Fibroblast of skin of right quadriceps (primary cell): ENCODE measurements around the gene LINGO4.
"Not testable (repeated sequence)": the region's sequence is repeated elsewhere in the genome, so short reads cannot be mapped to it uniquely, and the experiment has no call there.

ENCODE experiments used
- DNase-seq: peaks from one replicate; pipeline ENCODE4 v3.0.0-alpha.2; 2013

LINGO4 gene

DNA sequence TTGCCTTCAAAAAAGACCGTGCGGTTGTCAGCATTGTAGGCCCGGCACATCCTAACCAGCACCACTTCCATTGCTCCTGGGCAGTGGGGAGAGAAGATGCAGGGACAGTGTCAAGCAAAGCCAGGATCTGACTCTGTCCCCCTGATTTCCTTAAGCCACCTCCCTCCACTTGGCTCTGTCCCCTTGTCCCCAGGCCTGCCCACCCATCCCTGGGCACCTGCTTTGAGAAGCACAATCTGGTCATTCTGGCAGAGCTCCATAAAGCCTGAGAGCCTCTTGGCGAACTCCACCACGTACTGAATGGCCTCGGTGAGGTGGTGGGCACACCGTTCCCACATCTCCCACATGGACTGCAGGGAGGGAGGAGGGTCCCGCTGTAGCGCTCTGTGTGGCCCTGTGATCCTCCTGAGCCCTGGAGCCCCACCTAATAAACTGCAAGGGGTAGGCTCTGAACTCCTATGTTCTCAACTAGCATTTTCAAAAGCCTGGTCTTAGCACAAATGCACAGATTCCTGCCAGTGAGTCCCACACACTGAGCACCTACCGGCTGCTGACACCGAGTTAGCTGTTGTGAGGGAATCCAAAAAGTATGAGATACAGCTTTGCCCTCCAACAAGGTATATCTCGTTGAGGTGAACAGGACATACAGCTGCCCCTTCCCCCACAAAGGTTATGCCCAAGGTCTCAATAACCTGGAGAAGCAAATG is 8.2 kb upstream of the LINGO4 start:
- no peak for DNase-seq

DNA sequence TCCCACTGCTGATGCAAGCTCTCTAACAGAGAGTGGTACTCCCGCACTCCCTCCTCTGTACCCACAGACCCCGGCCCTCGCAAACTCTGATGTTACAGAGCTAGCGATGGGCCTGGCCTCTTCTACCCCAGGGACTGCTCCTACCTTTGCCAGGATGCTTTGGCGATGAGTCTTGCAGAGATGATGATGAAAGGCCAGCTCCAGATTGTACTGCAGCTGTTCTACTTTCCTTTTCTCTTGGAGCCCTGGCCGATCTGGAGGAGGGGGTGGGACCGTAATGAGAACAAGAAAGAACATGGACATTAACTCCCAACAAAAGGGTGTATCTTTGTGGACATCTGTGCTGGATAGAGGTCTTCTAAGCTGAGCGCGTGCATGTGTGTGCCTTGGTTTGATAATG is 6.0 kb upstream of the LINGO4 start:
- DNase-seq = peak; percentile 21

- DNase-seq = no peak
These were observed 4.9 kb upstream of the LINGO4 start for GRCh38 chr1:151809985-151810556.

DNA sequence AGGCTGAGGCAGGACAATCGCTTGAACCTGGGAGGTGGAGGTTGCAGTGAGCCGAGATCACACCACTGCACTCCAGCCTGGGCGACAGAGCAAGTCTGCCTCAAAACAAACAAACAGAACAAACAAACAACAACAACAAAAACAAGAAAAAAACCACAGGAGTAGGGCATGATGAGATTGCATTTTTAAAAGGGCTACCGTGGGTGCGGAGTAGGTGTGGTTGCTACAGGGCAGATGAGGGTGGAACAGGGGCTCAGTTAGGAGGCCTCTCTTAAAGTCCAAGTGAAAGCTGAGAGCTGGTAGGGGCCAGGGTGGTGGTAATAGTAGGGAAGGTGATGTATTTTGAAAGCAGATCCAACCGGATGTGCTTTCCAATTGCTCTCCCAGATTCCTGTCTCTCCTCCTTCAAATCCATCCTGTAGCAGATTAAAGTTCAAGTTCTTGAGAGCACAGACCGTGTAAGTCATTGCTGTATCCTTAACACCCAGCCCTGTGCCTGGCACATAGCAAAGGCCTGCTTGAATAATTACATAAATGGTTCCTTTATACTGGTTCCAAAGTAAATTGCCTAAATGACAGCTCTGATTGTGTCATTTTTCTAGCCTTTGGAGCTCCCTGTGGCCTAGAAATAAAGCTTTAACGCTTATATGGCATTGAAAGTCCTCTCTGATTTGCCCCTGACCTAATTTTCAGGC is 4.2 kb upstream of the LINGO4 start:
- DNase-seq = no peak

DNA sequence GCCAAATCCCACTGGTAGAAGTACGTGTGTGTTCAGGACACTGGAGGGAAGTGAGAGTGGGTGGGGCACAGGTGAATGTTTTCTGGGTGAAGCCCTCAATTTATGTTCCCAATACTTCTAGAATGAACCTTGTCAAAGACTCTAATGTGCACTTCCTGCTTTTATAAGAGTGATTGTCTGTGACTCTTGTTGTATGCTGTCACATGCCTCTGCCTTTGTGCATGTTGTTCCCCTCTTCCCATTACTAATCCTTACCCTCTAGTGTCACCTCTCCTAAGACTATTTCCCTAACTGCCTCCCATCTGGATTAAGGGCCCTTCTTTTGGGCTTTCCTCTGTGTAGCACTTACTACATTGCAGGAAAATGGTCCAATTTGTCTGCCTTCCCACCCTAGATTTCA is 2.5 kb upstream of the LINGO4 start:
- DNase-seq = no peak

DNA sequence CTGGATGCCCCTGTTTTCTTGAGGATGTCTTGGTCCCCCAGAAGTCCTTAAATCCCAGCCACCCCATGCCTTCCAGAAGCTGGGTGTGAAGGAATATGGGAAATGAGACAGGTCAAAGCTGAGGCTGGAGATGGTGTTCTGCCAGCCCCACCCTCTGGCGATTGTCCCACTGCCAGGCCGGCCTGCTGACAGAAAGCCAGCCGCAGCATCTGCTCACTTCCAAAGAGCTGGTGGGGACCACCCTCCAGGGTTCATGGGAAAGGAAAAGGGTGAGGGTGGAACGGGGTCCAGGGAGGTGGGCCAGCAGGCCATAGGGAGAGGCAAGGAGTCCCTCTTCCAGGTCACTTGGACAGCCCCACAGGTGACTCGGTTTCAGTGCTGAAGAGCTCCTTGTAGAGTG is 1.9 kb upstream of the LINGO4 start:
- no peak for DNase-seq

- no peak for DNase-seq
These were observed 951 bp upstream of the LINGO4 start for GRCh38 chr1:151806170-151806569.

DNA sequence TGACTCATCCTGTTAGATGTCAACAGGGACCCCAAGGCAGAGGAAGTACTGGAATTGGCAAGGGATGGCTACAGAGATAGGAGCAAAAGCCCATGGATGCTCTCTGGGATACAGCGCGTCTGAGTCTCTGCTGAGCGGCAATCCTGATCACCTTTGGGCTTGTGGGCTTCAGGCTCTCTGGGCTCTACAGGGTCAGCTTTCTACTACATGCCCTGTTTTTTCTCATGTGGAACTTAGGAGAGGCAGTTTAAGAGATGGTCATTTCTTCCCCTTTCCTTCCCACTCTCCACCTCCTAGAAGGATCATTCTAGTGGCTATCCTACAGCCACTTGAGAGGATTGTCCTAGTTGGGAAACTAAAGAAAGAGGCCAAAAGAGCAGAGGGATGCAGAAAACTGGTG is 1.3 kb downstream of the LINGO4 start:
- DNase-seq = no peak

DNA sequence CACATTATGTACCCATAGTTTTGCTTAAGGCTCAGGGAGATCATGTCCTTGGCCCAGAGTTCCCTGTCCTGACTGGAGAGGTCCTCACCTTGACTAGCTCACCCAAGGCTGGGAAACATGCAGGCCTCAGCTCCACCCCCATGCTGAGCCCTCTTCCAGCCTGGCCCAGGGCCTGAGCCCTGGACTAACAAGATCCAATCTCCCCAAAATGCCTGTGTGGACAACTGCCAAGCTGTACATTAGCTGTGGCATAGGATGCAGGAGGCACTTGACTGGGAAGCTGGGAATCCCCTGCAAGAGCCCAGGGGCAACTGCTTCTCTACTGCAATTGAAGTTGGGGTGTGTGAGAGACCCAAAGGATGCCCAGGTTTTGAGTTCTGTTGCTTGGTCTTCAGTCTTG is 2.1 kb downstream of the LINGO4 start:
- DNase-seq = no peak

DNA sequence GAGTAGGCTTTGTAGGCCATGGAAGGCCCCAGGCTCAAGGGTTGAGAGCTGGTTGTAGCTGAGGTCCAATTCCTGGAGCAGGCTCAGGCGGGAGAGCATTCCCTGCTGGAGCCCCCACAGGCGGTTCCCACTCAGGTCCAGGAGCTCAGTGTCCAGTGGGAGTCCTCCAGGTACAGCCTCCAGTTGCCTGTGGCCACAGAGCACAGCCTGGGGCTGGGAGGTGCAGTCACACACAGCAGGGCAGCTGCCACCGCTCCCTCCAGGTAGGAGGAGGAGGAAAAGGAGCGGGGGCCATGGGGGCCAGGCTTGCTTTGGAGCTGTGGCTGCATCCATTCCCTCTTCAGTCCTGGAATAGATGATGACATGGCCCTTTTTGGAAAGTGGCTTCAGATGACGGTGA is 2.8 kb downstream of the LINGO4 start:
- DNase-seq = no peak

- no peak for DNase-seq
These were observed 3.4 kb downstream of the LINGO4 start for GRCh38 chr1:151801846-151802245.

- DNase-seq = no peak
These were observed 3.9 kb downstream of the LINGO4 start for GRCh38 chr1:151801310-151801820.

DNA sequence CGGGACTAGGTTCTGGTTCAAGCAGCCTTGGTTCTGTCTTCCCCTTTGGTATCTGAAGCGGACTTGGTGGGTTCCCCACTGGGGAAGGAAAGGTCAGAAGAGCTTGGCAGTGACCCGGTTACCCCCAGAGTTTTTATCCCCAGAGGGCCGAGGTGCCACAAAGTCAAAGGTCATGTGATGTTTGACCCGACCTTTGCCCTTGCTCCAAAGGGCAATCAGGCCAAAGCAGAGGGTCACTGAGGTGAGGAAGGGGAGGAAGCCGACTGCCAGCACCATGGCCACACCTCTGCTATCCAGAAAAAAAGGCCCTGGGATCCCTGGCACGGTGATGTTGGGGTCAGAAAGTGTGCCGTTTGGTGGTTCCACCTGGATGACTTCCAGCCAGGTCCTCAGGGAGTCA is 4.4 kb downstream of the LINGO4 start:
- DNase-seq = no peak

- no peak for DNase-seq
These were observed 5.8 kb downstream of the LINGO4 start for GRCh38 chr1:151799179-151800022.

GRCh38 chr1:151798571-151798970 is 6.6 kb downstream of the LINGO4 start:
- no peak for DNase-seq

DNA sequence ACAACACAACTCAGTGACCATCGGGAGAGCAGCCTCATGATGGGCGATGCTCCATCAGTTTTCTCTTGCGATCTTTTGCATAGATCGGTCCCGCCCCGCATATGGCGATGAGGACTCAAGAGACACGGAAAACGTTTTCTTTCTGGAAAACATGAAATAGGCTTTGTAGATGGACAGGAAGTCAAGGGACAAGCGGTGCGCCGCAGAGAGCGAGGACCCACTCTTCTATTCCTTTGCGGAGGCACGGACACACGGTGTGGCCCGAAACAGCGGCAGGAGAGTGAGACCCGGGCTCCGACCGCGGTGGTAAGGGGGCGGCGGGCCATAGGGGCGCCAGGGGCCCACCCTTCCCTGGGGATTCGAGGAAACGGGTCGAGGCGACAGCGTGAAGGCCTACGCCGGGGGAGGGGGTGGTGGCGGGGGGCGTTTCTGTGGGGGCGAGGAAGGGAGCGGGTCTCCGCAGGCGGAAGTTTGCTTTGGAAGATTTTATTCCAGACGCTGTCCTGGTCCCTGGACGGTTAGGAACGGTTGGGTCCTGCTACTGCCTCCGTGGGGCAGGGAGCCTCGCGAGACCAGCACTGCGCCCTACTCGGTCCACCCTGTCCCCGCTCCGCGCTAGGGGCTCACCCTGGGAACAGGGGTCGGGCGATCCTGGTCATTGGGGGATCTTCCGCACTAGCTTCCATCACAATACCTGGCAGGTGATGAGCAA is 14.1 kb downstream of the LINGO4 start:
- no peak for DNase-seq

DNA sequence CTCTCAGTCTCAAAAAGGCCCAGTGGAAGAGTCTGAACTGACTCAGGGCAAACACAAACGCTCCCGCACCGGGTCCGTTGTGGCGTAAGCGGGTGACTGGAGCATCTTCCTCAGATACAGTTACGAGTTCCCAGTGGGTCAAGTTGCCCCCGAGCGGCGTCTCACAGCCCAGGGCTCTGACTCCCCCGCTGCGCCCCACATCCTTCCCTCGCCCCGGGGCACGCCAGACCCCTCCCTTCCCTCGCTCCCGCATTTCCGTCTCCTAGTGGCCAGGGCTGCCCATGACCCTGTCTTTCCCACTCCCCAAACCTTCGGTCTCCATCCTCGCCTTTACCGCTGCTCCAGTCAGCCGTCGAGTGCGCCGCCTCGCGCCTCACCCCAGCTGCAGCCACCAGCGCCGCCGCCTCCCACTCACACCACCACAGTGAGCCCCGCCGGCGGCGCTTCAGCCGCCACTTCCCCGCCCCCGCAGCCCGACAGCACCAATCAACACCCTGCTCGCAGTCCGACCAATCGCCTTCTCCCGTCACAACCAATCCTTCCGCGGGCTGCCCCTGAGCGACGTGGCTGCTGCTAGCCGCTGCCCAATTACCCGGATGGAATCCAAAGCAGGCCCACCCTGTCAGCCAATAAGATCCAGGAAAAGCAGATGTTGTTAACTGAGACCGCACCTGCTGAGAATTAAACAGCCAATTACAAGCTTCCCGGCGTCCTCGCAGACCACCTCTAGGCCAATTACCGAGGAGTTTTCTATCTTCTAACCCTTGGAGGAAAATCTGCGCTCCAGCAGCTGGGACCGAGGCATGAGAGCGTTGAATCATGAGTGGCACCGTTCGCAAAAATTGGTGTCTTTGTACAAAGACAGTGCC is 14.9 kb downstream of the LINGO4 start, which contains the start of gene TDRKH:
TSS of gene TDRKH (minus strand) at position 430 of the 869 bp plus-strand sequence. CDS start 7,478 bp downstream, outside the sequence.
- DNase-seq = peak; percentile 99

DNA sequence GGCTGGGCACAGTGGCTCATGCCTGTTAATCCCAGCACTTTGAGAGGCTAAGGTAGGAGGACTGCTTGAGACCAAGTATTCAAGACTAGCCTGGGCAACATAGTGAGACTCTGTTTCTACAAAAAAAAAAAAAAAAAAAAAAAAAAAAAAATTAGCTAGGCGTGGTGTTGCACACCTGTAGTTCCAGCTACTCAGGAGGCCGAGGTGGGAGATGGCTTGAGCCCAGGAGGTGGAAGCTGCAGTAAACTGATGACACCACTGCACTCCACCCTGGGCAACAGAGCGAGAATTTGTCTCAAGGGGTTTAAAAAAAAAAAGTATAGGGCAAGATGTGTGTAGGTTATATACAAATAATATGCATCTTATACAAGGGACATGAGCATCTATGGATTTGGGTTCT is 17.5 kb downstream of the LINGO4 start:
- no peak for DNase-seq

GRCh38 chr1:151783796-151784195 is 21.4 kb downstream of the LINGO4 start:
- DNase-seq = no peak

DNA sequence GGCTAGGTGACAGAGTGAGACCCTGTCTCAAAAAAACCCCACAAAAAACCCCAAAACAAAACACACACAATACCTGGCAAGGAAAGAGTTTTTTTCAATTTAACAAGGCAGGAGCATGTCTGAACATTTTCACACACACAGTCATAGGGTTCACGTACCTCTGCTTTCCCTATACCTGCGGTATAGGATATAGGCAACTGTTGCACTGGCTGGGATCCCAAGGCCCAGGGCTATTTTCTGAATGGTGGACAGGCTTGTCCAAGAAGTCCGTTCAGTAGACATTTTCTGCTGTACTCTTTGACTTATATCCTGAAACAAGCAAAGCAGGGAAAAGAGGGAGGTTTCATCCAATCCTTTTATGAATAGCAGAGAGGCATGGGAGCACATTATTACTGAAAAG is 22.5 kb downstream of the LINGO4 start:
- no peak for DNase-seq

DNA sequence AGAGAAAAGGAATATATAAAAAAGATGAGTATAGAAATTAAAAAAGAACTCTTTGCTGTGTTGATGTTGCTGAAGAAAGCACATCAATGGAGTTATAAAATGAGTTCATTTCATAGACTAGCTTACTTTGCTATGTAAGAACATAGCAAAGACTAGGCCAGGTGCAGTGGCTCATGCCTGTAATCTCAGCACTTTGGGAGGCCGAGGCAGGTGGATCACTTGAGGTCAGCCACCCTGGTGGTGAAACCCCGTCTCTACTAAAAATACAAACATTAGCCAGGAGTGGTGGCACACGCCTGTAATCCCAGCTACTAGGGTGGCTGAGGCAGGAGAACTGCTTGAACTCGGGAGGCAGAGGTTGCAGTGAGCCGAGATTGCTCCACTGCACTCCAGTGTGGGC is 23.2 kb downstream of the LINGO4 start:
- not testable (repeated sequence) for DNase-seq
